Limb (tissue), 2 donors: Measurements from ENCODE around the gene CADPS.

ENCODE experiments used
- DNase-seq, 2 donors: peaks; one replicate each; pipeline ENCODE4 v3.0.0-alpha.2; 2016; ENCODE audit errors: extremely low spot score in 2 of 2

CADPS gene

GRCh38 chr3:62688812-62689211 lies 186.4 kb downstream of the CADPS start:
- DNase-seq: no peak

GRCh38 chr3:62688050-62688449 lies 187.2 kb downstream of the CADPS start:
- DNase-seq: no peak

- no peak for DNase-seq
These were observed 188.5 kb downstream of the CADPS start for GRCh38 chr3:62686503-62687294.

- DNase-seq: no peak
These were observed 192.4 kb downstream of the CADPS start for GRCh38 chr3:62682826-62683225.

GRCh38 chr3:62679988-62680387 lies 195.2 kb downstream of the CADPS start:
- DNase-seq: no peak

- no peak for DNase-seq
These were observed 196.4 kb downstream of the CADPS start for GRCh38 chr3:62678841-62679240.

GRCh38 chr3:62677926-62678325 lies 197.3 kb downstream of the CADPS start:
- no peak for DNase-seq

- DNase-seq: no peak
These were observed 198.4 kb downstream of the CADPS start for GRCh38 chr3:62676689-62677271.

GRCh38 chr3:62675492-62675891 lies 199.7 kb downstream of the CADPS start:
- no peak for DNase-seq

GRCh38 chr3:62672988-62673313 lies 202.3 kb downstream of the CADPS start:
- DNase-seq: no peak

GRCh38 chr3:62672270-62672987 lies 202.8 kb downstream of the CADPS start:
- no peak for DNase-seq

- DNase-seq: no peak
These were observed 204.9 kb downstream of the CADPS start for GRCh38 chr3:62670351-62670750.

GRCh38 chr3:62669161-62669560 lies 206.1 kb downstream of the CADPS start:
- DNase-seq: no peak

GRCh38 chr3:62667714-62668113 lies 207.5 kb downstream of the CADPS start:
- DNase-seq: no peak

- DNase-seq: peak; percentile 35 to 84
These were observed 209.4 kb downstream of the CADPS start for GRCh38 chr3:62665627-62666437.

GRCh38 chr3:62662677-62663076 lies 212.5 kb downstream of the CADPS start:
- DNase-seq: no peak

- DNase-seq: no peak
These were observed 215.6 kb downstream of the CADPS start for GRCh38 chr3:62659660-62660059.

GRCh38 chr3:62655691-62656063 lies 219.5 kb downstream of the CADPS start:
- no peak for DNase-seq

- DNase-seq: no peak
These were observed 220.0 kb downstream of the CADPS start for GRCh38 chr3:62655056-62655690.

- no peak for DNase-seq
These were observed 221.4 kb downstream of the CADPS start for GRCh38 chr3:62653796-62654195.

GRCh38 chr3:62647711-62648110 lies 227.5 kb downstream of the CADPS start:
- DNase-seq: no peak
